HepG2 (cell line): Measurements from ENCODE around the gene HEXIM1. TPM values are rescaled to one million over a fixed set of nuclear protein-coding genes. Genes with fewer than 3 reads are reported as not detected.

Experiments
- GATAD2A ChIP-seq: IDR thresholded peaks from 2 replicates; pipeline ENCODE4 v1.6.1; 2016
- IRF2 ChIP-seq: IDR thresholded peaks from 2 replicates; pipeline ENCODE4 v1.6.1; 2018; ENCODE audit warnings: missing genetic modification reagents, missing compliant biosample characterization
- ISX ChIP-seq: sonication (generic); formaldehyde crosslinking; conservative IDR thresholded peaks from 2 replicates; pipeline ENCODE4 v1.5.0; 2020; ENCODE audit warnings: missing genetic modification reagents
- JARID2 ChIP-seq: sonication (generic); formaldehyde crosslinking; IDR thresholded peaks from 2 replicates; pipeline ENCODE4 v1.8.1; 2023; ENCODE audit warnings: missing genetic modification reagents, inconsistent platforms; ENCODE audit not compliant: insufficient replicate concordance
- MED13 ChIP-seq: sonication (generic); formaldehyde crosslinking; IDR thresholded peaks from 2 replicates; pipeline ENCODE4 v1.5.0; 2020; ENCODE audit warnings: missing genetic modification reagents
- MEIS1 ChIP-seq: sonication (generic); formaldehyde crosslinking; IDR thresholded peaks from 2 replicates; pipeline ENCODE4 v1.9.0; 2021; ENCODE audit warnings: mild to moderate bottlenecking, missing genetic modification reagents, moderate library complexity, borderline replicate concordance
- NR2C2 ChIP-seq: sonication (generic); formaldehyde crosslinking; IDR thresholded peaks from 2 replicates; pipeline ENCODE4 v1.4.0; 2020; ENCODE audit warnings: missing genetic modification reagents, mild to moderate bottlenecking, moderate library complexity, borderline replicate concordance
- NR2F2 ChIP-seq: IDR thresholded peaks from 2 replicates; pipeline ENCODE4 v1.6.1; 2012; ENCODE audit warnings: low read depth, inconsistent platforms, borderline replicate concordance
- PPARG ChIP-seq: conservative IDR thresholded peaks from 2 replicates; pipeline ENCODE4 v1.6.1; 2016; ENCODE audit warnings: missing biosample characterization, missing genetic modification reagents
- STAT5B ChIP-seq: sonication (generic); formaldehyde crosslinking; IDR thresholded peaks from 2 replicates; pipeline ENCODE4 v1.4.0; 2020; ENCODE audit warnings: missing genetic modification reagents
- TBL1XR1 ChIP-seq: fragments of 150-350 bp; IDR thresholded peaks from 2 replicates; pipeline ENCODE4 v1.6.1; 2014; ENCODE audit warnings: borderline replicate concordance, low read length; ENCODE audit not compliant: partially characterized antibody
- TBP ChIP-seq: sonication (generic); formaldehyde crosslinking; IDR thresholded peaks from 2 replicates; pipeline ENCODE4 v1.5.0; 2020; ENCODE audit warnings: missing genetic modification reagents
- ZNF101 ChIP-seq: sonication (generic); formaldehyde crosslinking; IDR thresholded peaks from 2 replicates; pipeline ENCODE4 v1.4.0; 2020; ENCODE audit warnings: mild to moderate bottlenecking, low read depth, missing genetic modification reagents, borderline replicate concordance
- ZSCAN22 ChIP-seq: sonication (generic); formaldehyde crosslinking; IDR thresholded peaks from 2 replicates; pipeline ENCODE4 v1.4.0; 2020; ENCODE audit warnings: mild to moderate bottlenecking, missing genetic modification reagents
- polyA plus RNA-seq, 8 experiments: library from polyadenylated mRNA; depleted of rRNA in 3 of 8; stranded (reverse) in 7 of 8; unstranded in 1 of 8; fragments of >200 nt; fragmentation: Illumina TruSeq in 4 of 8; extraction: Trizol in 4 of 8; gene quantifications; 2 replicates each; pipeline versions ENCODE4 v1.2.1 to v1.2.3, GENCODE V29; 2011 to 2016; ENCODE audit warnings: low read depth in 4 of 8, missing spikeins in 1 of 8, mixed read lengths in 1 of 8; ENCODE audit not compliant: insufficient read depth in 1 of 8
- total RNA-seq, 5 experiments: library from RNA; depleted of rRNA; stranded (reverse); fragments of >200 nt; fragmentation: Illumina TruSeq; extraction: Trizol; gene quantifications; 2 replicates each; pipeline ENCODE4 v1.2.3, GENCODE V29; 2016; ENCODE audit warnings: low read depth in 1 of 5
- TF ChIP-seq, protein P1 (sequence below): sonication (generic); formaldehyde crosslinking; IDR thresholded peaks from 2 replicates; pipeline ENCODE4 v1.4.0; 2020; ENCODE audit warnings: missing genetic modification reagents
- TF ChIP-seq, protein P2 (sequence below): sonication (generic); formaldehyde crosslinking; IDR thresholded peaks from 2 replicates; pipeline ENCODE4; 2020; ENCODE audit warnings: missing genetic modification reagents, mild to moderate bottlenecking, borderline replicate concordance
- TF ChIP-seq, protein P3 (sequence below): sonication (generic); formaldehyde crosslinking; IDR thresholded peaks from 2 replicates; pipeline ENCODE4 v1.5.0; 2020; ENCODE audit warnings: missing genetic modification reagents, mild to moderate bottlenecking, borderline replicate concordance
- TF ChIP-seq, protein P4 (sequence below): IDR thresholded peaks from 2 replicates; pipeline ENCODE4 v1.6.1; 2016; ENCODE audit warnings: low read depth, missing genetic modification reagents, missing compliant biosample characterization

HEXIM1 gene
- total and polyA plus RNA-seq, 2 of the 13 experiments (the other 11 are each of a cell fraction or from before 2014, with no cell fraction given): 10.5 to 16.6 TPM

DNA sequence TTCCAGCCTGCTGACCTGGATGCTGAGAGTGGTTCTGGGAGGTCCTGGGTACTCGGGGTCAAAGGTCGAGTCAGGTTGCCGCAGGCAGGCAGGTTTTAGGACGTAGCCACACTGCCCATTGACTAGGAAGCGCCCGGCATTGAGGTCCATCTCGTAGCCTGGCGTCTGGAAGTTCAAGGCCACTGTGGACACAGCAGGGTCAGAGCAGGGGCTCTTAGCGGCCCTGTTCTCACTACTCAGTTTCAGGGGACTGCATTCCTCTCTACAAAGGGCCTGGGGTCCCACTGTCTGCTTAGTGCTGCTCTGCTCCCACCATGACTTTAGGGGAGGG lies 34.9 kb upstream of the HEXIM1 start (continued):
- TF ChIP-seq MED13 (CRISPR knock-in tag) (no peak), STAT5B (CRISPR knock-in tag) (no peak), JARID2 (CRISPR knock-in tag) (no peak), ISX (CRISPR knock-in tag) (no peak), ZNF101 (CRISPR knock-in tag) (no peak), GATAD2A (CRISPR knock-in tag) (peak; percentile 55; the same call in 1 of the 2 replicates), MEIS1 (CRISPR knock-in tag) (no peak), NR2C2 (peak; percentile 93), PPARG (CRISPR knock-in tag) (0 out of 2 replicates have a peak, but pooled peaks have one; percentile 22), TBL1XR1 (peak; percentile 36), TBP (CRISPR knock-in tag) (no peak), NR2F2 (peak; percentile 59), IRF2 (CRISPR knock-in tag) (peak; percentile 33; the same call in 1 of the 2 replicates), ZSCAN22 (CRISPR knock-in tag) (no peak)
- TF ChIP-seq, protein P1, sequence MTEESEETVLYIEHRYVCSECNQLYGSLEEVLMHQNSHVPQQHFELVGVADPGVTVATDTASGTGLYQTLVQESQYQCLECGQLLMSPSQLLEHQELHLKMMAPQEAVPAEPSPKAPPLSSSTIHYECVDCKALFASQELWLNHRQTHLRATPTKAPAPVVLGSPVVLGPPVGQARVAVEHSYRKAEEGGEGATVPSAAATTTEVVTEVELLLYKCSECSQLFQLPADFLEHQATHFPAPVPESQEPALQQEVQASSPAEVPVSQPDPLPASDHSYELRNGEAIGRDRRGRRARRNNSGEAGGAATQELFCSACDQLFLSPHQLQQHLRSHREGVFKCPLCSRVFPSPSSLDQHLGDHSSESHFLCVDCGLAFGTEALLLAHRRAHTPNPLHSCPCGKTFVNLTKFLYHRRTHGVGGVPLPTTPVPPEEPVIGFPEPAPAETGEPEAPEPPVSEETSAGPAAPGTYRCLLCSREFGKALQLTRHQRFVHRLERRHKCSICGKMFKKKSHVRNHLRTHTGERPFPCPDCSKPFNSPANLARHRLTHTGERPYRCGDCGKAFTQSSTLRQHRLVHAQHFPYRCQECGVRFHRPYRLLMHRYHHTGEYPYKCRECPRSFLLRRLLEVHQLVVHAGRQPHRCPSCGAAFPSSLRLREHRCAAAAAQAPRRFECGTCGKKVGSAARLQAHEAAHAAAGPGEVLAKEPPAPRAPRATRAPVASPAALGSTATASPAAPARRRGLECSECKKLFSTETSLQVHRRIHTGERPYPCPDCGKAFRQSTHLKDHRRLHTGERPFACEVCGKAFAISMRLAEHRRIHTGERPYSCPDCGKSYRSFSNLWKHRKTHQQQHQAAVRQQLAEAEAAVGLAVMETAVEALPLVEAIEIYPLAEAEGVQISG (CRISPR knock-in tag): no peak
- TF ChIP-seq, protein P2, sequence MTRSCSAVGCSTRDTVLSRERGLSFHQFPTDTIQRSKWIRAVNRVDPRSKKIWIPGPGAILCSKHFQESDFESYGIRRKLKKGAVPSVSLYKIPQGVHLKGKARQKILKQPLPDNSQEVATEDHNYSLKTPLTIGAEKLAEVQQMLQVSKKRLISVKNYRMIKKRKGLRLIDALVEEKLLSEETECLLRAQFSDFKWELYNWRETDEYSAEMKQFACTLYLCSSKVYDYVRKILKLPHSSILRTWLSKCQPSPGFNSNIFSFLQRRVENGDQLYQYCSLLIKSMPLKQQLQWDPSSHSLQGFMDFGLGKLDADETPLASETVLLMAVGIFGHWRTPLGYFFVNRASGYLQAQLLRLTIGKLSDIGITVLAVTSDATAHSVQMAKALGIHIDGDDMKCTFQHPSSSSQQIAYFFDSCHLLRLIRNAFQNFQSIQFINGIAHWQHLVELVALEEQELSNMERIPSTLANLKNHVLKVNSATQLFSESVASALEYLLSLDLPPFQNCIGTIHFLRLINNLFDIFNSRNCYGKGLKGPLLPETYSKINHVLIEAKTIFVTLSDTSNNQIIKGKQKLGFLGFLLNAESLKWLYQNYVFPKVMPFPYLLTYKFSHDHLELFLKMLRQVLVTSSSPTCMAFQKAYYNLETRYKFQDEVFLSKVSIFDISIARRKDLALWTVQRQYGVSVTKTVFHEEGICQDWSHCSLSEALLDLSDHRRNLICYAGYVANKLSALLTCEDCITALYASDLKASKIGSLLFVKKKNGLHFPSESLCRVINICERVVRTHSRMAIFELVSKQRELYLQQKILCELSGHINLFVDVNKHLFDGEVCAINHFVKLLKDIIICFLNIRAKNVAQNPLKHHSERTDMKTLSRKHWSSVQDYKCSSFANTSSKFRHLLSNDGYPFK (CRISPR knock-in tag): 0 out of 2 replicates have a peak, but pooled peaks have one; percentile 25
- TF ChIP-seq, protein P3, sequence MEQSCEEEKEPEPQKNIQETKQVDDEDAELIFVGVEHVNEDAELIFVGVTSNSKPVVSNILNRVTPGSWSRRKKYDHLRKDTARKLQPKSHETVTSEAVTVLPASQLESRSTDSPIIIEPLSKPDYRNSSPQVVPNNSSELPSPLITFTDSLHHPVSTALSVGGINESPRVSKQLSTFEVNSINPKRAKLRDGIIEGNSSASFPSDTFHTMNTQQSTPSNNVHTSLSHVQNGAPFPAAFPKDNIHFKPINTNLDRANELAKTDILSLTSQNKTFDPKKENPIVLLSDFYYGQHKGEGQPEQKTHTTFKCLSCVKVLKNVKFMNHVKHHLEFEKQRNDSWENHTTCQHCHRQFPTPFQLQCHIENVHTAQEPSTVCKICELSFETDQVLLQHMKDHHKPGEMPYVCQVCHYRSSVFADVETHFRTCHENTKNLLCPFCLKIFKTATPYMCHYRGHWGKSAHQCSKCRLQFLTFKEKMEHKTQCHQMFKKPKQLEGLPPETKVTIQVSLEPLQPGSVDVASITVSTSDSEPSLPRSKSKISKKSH (CRISPR knock-in tag): no peak
- TF ChIP-seq, protein P4, sequence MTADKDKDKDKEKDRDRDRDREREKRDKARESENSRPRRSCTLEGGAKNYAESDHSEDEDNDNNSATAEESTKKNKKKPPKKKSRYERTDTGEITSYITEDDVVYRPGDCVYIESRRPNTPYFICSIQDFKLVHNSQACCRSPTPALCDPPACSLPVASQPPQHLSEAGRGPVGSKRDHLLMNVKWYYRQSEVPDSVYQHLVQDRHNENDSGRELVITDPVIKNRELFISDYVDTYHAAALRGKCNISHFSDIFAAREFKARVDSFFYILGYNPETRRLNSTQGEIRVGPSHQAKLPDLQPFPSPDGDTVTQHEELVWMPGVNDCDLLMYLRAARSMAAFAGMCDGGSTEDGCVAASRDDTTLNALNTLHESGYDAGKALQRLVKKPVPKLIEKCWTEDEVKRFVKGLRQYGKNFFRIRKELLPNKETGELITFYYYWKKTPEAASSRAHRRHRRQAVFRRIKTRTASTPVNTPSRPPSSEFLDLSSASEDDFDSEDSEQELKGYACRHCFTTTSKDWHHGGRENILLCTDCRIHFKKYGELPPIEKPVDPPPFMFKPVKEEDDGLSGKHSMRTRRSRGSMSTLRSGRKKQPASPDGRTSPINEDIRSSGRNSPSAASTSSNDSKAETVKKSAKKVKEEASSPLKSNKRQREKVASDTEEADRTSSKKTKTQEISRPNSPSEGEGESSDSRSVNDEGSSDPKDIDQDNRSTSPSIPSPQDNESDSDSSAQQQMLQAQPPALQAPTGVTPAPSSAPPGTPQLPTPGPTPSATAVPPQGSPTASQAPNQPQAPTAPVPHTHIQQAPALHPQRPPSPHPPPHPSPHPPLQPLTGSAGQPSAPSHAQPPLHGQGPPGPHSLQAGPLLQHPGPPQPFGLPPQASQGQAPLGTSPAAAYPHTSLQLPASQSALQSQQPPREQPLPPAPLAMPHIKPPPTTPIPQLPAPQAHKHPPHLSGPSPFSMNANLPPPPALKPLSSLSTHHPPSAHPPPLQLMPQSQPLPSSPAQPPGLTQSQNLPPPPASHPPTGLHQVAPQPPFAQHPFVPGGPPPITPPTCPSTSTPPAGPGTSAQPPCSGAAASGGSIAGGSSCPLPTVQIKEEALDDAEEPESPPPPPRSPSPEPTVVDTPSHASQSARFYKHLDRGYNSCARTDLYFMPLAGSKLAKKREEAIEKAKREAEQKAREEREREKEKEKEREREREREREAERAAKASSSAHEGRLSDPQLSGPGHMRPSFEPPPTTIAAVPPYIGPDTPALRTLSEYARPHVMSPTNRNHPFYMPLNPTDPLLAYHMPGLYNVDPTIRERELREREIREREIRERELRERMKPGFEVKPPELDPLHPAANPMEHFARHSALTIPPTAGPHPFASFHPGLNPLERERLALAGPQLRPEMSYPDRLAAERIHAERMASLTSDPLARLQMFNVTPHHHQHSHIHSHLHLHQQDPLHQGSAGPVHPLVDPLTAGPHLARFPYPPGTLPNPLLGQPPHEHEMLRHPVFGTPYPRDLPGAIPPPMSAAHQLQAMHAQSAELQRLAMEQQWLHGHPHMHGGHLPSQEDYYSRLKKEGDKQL (CRISPR knock-in tag): no peak
